OCI-LY1 (cell line): Measurements from ENCODE around the gene SIRT2.

Source experiments
- EZH2 ChIP-seq: fragments of 200-600 bp; sonication (generic), shearing (Covaris generic); IDR thresholded peaks from 2 replicates; pipeline ENCODE4 v1.8.0; 2017; ENCODE audit warnings: borderline replicate concordance, mixed run types, mild to moderate bottlenecking, antibody characterized with exemption, low read length, moderate library complexity, mixed read lengths
- TF ChIP-seq, protein P1 (sequence below): fragments of 200-600 bp; sonication (generic), shearing (Covaris generic); IDR thresholded peaks from 2 replicates; pipeline ENCODE4 v1.5.1; 2017; ENCODE audit warnings: mild to moderate bottlenecking, antibody characterized with exemption, low read length, moderate library complexity, mixed read lengths

DNA sequence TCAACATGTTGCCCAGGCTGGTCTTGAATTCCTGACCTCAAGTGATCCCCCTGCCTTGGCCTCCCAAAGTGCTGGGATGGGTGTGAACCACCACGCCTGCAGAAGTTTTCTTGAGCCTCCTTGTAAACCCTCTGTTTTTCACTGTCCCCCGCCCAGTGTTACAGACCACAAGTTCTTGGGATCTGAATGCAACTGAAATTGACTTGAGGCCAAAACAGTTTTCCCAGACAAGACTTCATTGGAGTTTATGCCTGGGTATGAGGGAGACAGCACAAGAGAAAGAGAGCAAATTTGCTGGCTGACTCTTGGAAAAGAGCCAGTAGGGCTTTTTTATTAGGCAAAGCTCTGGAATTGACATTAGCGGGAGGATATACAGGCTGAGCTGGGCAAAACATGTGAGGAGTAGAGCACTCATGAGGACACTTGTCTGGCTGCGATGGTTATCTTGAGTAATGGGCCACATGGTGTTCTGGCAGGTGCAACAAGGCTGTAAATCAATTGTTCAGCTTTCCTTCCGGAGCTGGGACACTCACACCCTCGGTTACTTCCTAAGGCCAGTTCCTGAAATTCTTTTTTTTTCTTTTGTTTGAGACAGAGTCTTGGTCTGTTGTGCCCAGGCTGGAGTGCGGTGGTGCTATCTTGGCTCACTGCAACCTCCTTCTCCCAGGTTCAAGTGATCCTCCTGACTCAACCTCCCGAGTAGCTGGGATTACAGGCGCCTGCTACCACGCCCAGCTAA, 36.9 kb downstream of the SIRT2 start:
- TF ChIP-seq, protein P1, sequence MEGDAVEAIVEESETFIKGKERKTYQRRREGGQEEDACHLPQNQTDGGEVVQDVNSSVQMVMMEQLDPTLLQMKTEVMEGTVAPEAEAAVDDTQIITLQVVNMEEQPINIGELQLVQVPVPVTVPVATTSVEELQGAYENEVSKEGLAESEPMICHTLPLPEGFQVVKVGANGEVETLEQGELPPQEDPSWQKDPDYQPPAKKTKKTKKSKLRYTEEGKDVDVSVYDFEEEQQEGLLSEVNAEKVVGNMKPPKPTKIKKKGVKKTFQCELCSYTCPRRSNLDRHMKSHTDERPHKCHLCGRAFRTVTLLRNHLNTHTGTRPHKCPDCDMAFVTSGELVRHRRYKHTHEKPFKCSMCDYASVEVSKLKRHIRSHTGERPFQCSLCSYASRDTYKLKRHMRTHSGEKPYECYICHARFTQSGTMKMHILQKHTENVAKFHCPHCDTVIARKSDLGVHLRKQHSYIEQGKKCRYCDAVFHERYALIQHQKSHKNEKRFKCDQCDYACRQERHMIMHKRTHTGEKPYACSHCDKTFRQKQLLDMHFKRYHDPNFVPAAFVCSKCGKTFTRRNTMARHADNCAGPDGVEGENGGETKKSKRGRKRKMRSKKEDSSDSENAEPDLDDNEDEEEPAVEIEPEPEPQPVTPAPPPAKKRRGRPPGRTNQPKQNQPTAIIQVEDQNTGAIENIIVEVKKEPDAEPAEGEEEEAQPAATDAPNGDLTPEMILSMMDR: no peak
- TF ChIP-seq EZH2: no peak
